ENCODE results near the gene NOTCH4.

Gene NOTCH4

GRCh38 chr6:32200711-32201475 is 23.0 kb downstream of the NOTCH4 start:
- Histone ChIP-seq H3K4me3 (ENCODE audit: low read depth, low read length) (no peak overlapping the region), H3K9me3 (ENCODE audit: control insufficient read depth, insufficient read depth, low read depth, low read length) (no peaks in the 10 kb centered on the region), H3K4me1 (ENCODE audit: control insufficient read depth, insufficient read depth, low read length) (peaks cover 6% of the 10 kb centered on the region; the same call in 1 of the 2 replicates), H3K27ac (ENCODE audit: extremely low read depth, low read depth, low read length) (no peak overlapping the region), H3K36me3 (ENCODE audit: control insufficient read depth in 2 of 2, insufficient read depth in 1 of 2, low read length in 2 of 2) (no peaks in the 10 kb centered on the region)
- no peak for TF ChIP-seq YY1 (tag by site-specific recombination; IDR thresholded peaks at IDR 0.05)
- TF ChIP-seq PRDM1 (tag by site-specific recombination; IDR thresholded peaks at IDR 0.05): no peak
- ChIA-PET CTCF (no interaction called here), POLR2A (no interaction called here)

DNA sequence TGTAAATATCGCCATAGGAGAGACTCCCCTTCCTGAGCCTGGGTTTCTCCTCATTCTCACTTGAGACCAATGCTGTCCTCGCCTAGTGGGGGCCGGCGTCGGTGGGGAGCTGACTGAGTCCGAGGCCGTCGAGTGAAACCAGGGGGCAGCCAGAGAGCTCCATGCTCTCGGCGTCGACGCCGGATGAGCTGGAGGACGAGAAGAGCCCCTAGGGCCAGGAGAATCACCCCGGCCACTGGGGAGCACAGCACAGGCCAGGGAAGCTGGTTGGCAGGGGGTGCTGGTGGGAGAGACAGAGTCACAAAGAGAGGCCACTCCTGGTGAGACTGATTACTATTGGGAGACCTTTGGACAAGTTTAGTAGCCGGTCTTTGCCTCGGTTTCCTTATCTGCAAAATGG is 25.0 kb downstream of the NOTCH4 start:
- Histone ChIP-seq H3K4me3 (ENCODE audit: low read depth, low read length) (no peak overlapping the region), H3K36me3 (ENCODE audit: control insufficient read depth in 2 of 2, insufficient read depth in 1 of 2, low read length in 2 of 2) (no peaks in the 10 kb centered on the region), H3K9me3 (ENCODE audit: control insufficient read depth, insufficient read depth, low read depth, low read length) (no peaks in the 10 kb centered on the region), H3K27ac (ENCODE audit: extremely low read depth, low read depth, low read length) (no peak overlapping the region), H3K4me1 (ENCODE audit: control insufficient read depth, insufficient read depth, low read length) (peaks cover 9% of the 10 kb centered on the region)
- POLR2A ChIA-PET: no interaction called here
- TF ChIP-seq SP2 (tag by site-specific recombination; IDR thresholded peaks at IDR 0.05): no peak
- TF ChIP-seq ZNF416 (tag by site-specific recombination; IDR thresholded peaks at IDR 0.05): no peak
- CTCF ChIA-PET: interaction anchor here (0.5 kb wide), 1 partner anchor 669 kb away, joined by 4 read pairs; no protein-coding TSS in a partner anchor

DNA sequence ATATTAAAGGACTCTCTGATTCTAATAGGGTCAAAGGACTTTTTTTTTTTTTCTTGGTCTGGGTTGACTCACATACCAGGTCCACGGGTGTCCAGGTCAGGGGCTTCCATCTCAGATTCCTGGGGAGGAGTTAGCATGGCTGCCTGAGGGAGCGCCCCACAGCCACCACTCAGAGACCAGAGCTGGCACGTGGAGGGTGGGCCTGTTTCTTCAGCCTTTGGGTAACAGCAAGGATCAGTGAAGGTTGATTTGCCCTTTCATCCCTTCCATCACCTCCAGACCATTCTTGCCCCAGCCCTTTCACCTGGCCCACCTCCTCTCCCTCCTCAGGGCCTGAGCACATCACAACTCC is 25.5 kb downstream of the NOTCH4 start:
- Histone ChIP-seq H3K27ac (ENCODE audit: extremely low read depth, low read depth, low read length) (no peak overlapping the region), H3K4me3 (ENCODE audit: low read depth, low read length) (no peak overlapping the region), H3K4me1 (ENCODE audit: control insufficient read depth, insufficient read depth, low read length) (peaks cover 5% of the 10 kb centered on the region), H3K36me3 (ENCODE audit: control insufficient read depth in 2 of 2, insufficient read depth in 1 of 2, low read length in 2 of 2) (no peaks in the 10 kb centered on the region), H3K9me3 (ENCODE audit: control insufficient read depth, insufficient read depth, low read depth, low read length) (no peaks in the 10 kb centered on the region)
- ChIA-PET CTCF (interaction anchor here (0.6 kb wide), 1 partner anchor 48 kb away, joined by 5 read pairs; no protein-coding TSS in a partner anchor), POLR2A (interaction anchor here (1.5 kb wide), 2 partner anchors 68 to 774 kb away, joined by 4 to 5 read pairs; partner anchors contain the start of gene FKBPL)
- TF ChIP-seq SALL2 (tag by site-specific recombination; IDR thresholded peaks at IDR 0.05; ENCODE audit: borderline replicate concordance) (no peak), ZFP69B (tag by site-specific recombination; IDR thresholded peaks at IDR 0.05) (no peak), ZBTB8A (tag by site-specific recombination; IDR thresholded peaks at IDR 0.05) (no peak), ZNF16 (tag by site-specific recombination; IDR thresholded peaks at IDR 0.05; ENCODE audit: low read depth) (no peak), ZNF138 (tag by site-specific recombination; IDR thresholded peaks at IDR 0.05; ENCODE audit: borderline replicate concordance) (no peak), ZNF133 (tag by site-specific recombination; IDR thresholded peaks at IDR 0.05) (no peak), ZNF175 (tag by site-specific recombination; IDR thresholded peaks at IDR 0.05) (no peak), ZNF785 (tag by site-specific recombination; IDR thresholded peaks at IDR 0.05) (no peak), ZNF114 (tag by site-specific recombination; IDR thresholded peaks at IDR 0.05) (no peak), ZNF792 (tag by site-specific recombination; IDR thresholded peaks at IDR 0.05) (no peak), PATZ1 (tag by site-specific recombination; IDR thresholded peaks at IDR 0.05) (no peak), ZNF223 (tag by site-specific recombination; IDR thresholded peaks at IDR 0.05) (no peak), ZNF23 (tag by site-specific recombination; IDR thresholded peaks at IDR 0.05; ENCODE audit: borderline replicate concordance) (no peak), TSHZ1 (tag by site-specific recombination; IDR thresholded peaks at IDR 0.05; ENCODE audit: borderline replicate concordance) (no peak)
- TF ChIP-seq, protein P1, sequence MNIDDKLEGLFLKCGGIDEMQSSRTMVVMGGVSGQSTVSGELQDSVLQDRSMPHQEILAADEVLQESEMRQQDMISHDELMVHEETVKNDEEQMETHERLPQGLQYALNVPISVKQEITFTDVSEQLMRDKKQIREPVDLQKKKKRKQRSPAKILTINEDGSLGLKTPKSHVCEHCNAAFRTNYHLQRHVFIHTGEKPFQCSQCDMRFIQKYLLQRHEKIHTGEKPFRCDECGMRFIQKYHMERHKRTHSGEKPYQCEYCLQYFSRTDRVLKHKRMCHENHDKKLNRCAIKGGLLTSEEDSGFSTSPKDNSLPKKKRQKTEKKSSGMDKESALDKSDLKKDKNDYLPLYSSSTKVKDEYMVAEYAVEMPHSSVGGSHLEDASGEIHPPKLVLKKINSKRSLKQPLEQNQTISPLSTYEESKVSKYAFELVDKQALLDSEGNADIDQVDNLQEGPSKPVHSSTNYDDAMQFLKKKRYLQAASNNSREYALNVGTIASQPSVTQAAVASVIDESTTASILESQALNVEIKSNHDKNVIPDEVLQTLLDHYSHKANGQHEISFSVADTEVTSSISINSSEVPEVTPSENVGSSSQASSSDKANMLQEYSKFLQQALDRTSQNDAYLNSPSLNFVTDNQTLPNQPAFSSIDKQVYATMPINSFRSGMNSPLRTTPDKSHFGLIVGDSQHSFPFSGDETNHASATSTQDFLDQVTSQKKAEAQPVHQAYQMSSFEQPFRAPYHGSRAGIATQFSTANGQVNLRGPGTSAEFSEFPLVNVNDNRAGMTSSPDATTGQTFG (tag by site-specific recombination; IDR thresholded peaks at IDR 0.05; ENCODE audit: borderline replicate concordance): no peak
- TF ChIP-seq, protein P2, sequence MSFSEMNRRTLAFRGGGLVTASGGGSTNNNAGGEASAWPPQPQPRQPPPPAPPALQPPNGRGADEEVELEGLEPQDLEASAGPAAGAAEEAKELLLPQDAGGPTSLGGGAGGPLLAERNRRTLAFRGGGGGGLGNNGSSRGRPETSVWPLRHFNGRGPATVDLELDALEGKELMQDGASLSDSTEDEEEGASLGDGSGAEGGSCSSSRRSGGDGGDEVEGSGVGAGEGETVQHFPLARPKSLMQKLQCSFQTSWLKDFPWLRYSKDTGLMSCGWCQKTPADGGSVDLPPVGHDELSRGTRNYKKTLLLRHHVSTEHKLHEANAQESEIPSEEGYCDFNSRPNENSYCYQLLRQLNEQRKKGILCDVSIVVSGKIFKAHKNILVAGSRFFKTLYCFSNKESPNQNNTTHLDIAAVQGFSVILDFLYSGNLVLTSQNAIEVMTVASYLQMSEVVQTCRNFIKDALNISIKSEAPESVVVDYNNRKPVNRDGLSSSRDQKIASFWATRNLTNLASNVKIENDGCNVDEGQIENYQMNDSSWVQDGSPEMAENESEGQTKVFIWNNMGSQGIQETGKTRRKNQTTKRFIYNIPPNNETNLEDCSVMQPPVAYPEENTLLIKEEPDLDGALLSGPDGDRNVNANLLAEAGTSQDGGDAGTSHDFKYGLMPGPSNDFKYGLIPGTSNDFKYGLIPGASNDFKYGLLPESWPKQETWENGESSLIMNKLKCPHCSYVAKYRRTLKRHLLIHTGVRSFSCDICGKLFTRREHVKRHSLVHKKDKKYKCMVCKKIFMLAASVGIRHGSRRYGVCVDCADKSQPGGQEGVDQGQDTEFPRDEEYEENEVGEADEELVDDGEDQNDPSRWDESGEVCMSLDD (tag by site-specific recombination; IDR thresholded peaks at IDR 0.05): no peak

Data from HEK293 (cell line).